ENCODE results near the gene DIDO1. TPM values are rescaled to one million over a fixed set of nuclear protein-coding genes. Genes with fewer than 3 reads are reported as not detected.

DIDO1 gene
- total RNA-seq, 4 donors from 2014 or later: 54.2 to 105 (median 70.7) TPM

- intact Hi-C loops (cut with DNase I; ENCODE audit: low total_unique reads): no loop called here
- 90 to 92% methylated on average over 25 of the region's 25 CpGs for WGBS, 2 donors
- H3K4me3 ChIP-seq (ENCODE audit: low read depth, poor library complexity, severe bottlenecking): no peak overlapping the region
- TF ChIP-seq POLR2A (IDR thresholded peaks at IDR 0.05) (no peak), CTCF (IDR thresholded peaks at IDR 0.05) (no peak)
- DNase-seq (ENCODE audit: low spot score in 2 of 2): no peak
These were observed 33.7 kb downstream of the DIDO1 start for GRCh38 chr20:62892348-62893304.

- intact Hi-C loops (cut with DNase I; ENCODE audit: low total_unique reads): no loop called here
- TF ChIP-seq POLR2A (IDR thresholded peaks at IDR 0.05) (no peak), CTCF (IDR thresholded peaks at IDR 0.05) (no peak)
- WGBS, 2 donors: 89 to 91% methylated on average over 15 of the region's 15 CpGs
- no peak overlapping the region for H3K4me3 ChIP-seq (ENCODE audit: low read depth, poor library complexity, severe bottlenecking)
- no peak for DNase-seq (ENCODE audit: low spot score in 2 of 2)
These were observed 35.2 kb downstream of the DIDO1 start for GRCh38 chr20:62891111-62891510.

GRCh38 chr20:62890444-62890843, 35.9 kb downstream of the DIDO1 start:
- WGBS, 2 donors: 82 to 83% methylated on average over 7 of the region's 7 CpGs
- TF ChIP-seq CTCF (IDR thresholded peaks at IDR 0.05) (no peak), POLR2A (IDR thresholded peaks at IDR 0.05) (no peak)
- H3K4me3 ChIP-seq (ENCODE audit: low read depth, poor library complexity, severe bottlenecking): no peak overlapping the region
- no peak for DNase-seq (ENCODE audit: low spot score in 2 of 2)
- intact Hi-C loops (cut with DNase I; ENCODE audit: low total_unique reads): no loop called here

- 87% methylated on average over 9 of the region's 9 CpGs for WGBS, 2 donors
- no peak for TF ChIP-seq POLR2A (IDR thresholded peaks at IDR 0.05)
- no peak for TF ChIP-seq CTCF (IDR thresholded peaks at IDR 0.05)
- intact Hi-C loops (cut with DNase I; ENCODE audit: low total_unique reads): no loop called here
- H3K4me3 ChIP-seq (ENCODE audit: low read depth, poor library complexity, severe bottlenecking): no peak overlapping the region
- no peak for DNase-seq (ENCODE audit: low spot score in 2 of 2)
These were observed 36.4 kb downstream of the DIDO1 start for GRCh38 chr20:62889871-62890270.

- DNase-seq (ENCODE audit: low spot score in 2 of 2): no peak
- WGBS, 2 donors: 89 to 94% methylated on average over 8 of the region's 8 CpGs
- TF ChIP-seq POLR2A (IDR thresholded peaks at IDR 0.05) (no peak), CTCF (IDR thresholded peaks at IDR 0.05) (no peak)
- no peak overlapping the region for H3K4me3 ChIP-seq (ENCODE audit: low read depth, poor library complexity, severe bottlenecking)
- intact Hi-C loops (cut with DNase I; ENCODE audit: low total_unique reads): no loop called here
These were observed 36.9 kb downstream of the DIDO1 start for GRCh38 chr20:62889411-62889810.

All from lower leg skin (tissue), 4 donors.